GM12873 (cell line): Measurements from ENCODE around the gene VGLL2.

Experiments used
- TF ChIP-seq, protein P1 (sequence below): IDR thresholded peaks from 2 replicates; pipeline ENCODE4 v1.5.1; 2012; ENCODE audit warnings: low read depth, mild to moderate bottlenecking, moderate library complexity, low read length, control low read depth; ENCODE audit not compliant: insufficient read depth; ENCODE audit errors: missing control alignments

VGLL2 gene

GRCh38 chr6:117266257-117267053 lies 1.1 kb downstream of the VGLL2 start:
- TF ChIP-seq, protein P1, sequence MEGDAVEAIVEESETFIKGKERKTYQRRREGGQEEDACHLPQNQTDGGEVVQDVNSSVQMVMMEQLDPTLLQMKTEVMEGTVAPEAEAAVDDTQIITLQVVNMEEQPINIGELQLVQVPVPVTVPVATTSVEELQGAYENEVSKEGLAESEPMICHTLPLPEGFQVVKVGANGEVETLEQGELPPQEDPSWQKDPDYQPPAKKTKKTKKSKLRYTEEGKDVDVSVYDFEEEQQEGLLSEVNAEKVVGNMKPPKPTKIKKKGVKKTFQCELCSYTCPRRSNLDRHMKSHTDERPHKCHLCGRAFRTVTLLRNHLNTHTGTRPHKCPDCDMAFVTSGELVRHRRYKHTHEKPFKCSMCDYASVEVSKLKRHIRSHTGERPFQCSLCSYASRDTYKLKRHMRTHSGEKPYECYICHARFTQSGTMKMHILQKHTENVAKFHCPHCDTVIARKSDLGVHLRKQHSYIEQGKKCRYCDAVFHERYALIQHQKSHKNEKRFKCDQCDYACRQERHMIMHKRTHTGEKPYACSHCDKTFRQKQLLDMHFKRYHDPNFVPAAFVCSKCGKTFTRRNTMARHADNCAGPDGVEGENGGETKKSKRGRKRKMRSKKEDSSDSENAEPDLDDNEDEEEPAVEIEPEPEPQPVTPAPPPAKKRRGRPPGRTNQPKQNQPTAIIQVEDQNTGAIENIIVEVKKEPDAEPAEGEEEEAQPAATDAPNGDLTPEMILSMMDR: no peak

GRCh38 chr6:117267054-117267347 lies 1.6 kb downstream of the VGLL2 start:
- TF ChIP-seq, protein P1: no peak

- TF ChIP-seq, protein P1: peak; percentile 42
Observed at GRCh38 chr6:117267766-117268534, 2.6 kb downstream of the VGLL2 start.

GRCh38 chr6:117268924-117269323 lies 3.6 kb downstream of the VGLL2 start:
- TF ChIP-seq, protein P1: no peak

- TF ChIP-seq, protein P1: no peak
Observed at GRCh38 chr6:117269638-117270054, 4.3 kb downstream of the VGLL2 start.

- TF ChIP-seq, protein P1: no peak
Observed at GRCh38 chr6:117270055-117270842, 4.9 kb downstream of the VGLL2 start.

GRCh38 chr6:117270843-117271507 lies 5.6 kb downstream of the VGLL2 start:
- TF ChIP-seq, protein P1: no peak
